Measurements from ENCODE around the gene DLGAP4. TPM values are rescaled to one million over a fixed set of nuclear protein-coding genes. Genes with fewer than 3 reads are reported as not detected.

DLGAP4 gene
- total and polyA plus RNA-seq, 9 donors: 13.0 to 63.9 (median 52.2) TPM

GRCh38 chr20:36267605-36268381 lies 38.3 kb upstream of the DLGAP4 start:
- Histone ChIP-seq H3K27ac (ENCODE audit: low read length) (no peak overlapping the region), H3K9me3 (replicated peaks; ENCODE audit: control insufficient read depth, low read depth, low read length) (no peaks in the 10 kb centered on the region), H3K4me1 (ENCODE audit: control insufficient read depth, insufficient read depth, low read length) (peaks cover 17% of the 10 kb centered on the region), H3K27me3 (ENCODE audit: control insufficient read depth, insufficient read depth, low read length) (no peaks in the 10 kb centered on the region), H3K4me3 (ENCODE audit: low read length) (no peak overlapping the region), H3K36me3 (ENCODE audit: control insufficient read depth, insufficient read depth, low read length) (no peaks in the 10 kb centered on the region)
- WGBS (ENCODE audit: insufficient coverage): 59% methylated on average over 16 of the region's 24 CpGs
- no peak for DNase-seq

GRCh38 chr20:36268440-36269342 lies 37.4 kb upstream of the DLGAP4 start:
- Histone ChIP-seq H3K4me3 (ENCODE audit: low read length) (no peak overlapping the region), H3K27ac (ENCODE audit: low read length) (no peak overlapping the region), H3K36me3 (ENCODE audit: control insufficient read depth, insufficient read depth, low read length) (no peaks in the 10 kb centered on the region), H3K9me3 (replicated peaks; ENCODE audit: control insufficient read depth, low read depth, low read length) (no peaks in the 10 kb centered on the region), H3K27me3 (ENCODE audit: control insufficient read depth, insufficient read depth, low read length) (no peaks in the 10 kb centered on the region), H3K4me1 (ENCODE audit: control insufficient read depth, insufficient read depth, low read length) (peaks cover 17% of the 10 kb centered on the region)
- DNase-seq: peak; percentile 52
- WGBS (ENCODE audit: insufficient coverage): 36% methylated on average over 5 of the region's 10 CpGs

GRCh38 chr20:36269507-36269906 lies 36.6 kb upstream of the DLGAP4 start:
- Histone ChIP-seq H3K4me3 (ENCODE audit: low read length) (no peak overlapping the region), H3K36me3 (ENCODE audit: control insufficient read depth, insufficient read depth, low read length) (no peaks in the 10 kb centered on the region), H3K27me3 (ENCODE audit: control insufficient read depth, insufficient read depth, low read length) (peaks cover 6% of the 10 kb centered on the region), H3K9me3 (replicated peaks; ENCODE audit: control insufficient read depth, low read depth, low read length) (no peaks in the 10 kb centered on the region), H3K27ac (ENCODE audit: low read length) (no peak overlapping the region), H3K4me1 (ENCODE audit: control insufficient read depth, insufficient read depth, low read length) (peaks cover 19% of the 10 kb centered on the region)
- DNase-seq: no peak
- WGBS (ENCODE audit: insufficient coverage): no CpG with 5 or more reads among the region's 2 CpGs

GRCh38 chr20:36270744-36271638 lies 35.1 kb upstream of the DLGAP4 start:
- 78% methylated on average over 12 of the region's 20 CpGs for WGBS (ENCODE audit: insufficient coverage)
- Histone ChIP-seq H3K27me3 (ENCODE audit: control insufficient read depth, insufficient read depth, low read length) (peaks cover 7% of the 10 kb centered on the region), H3K27ac (ENCODE audit: low read length) (no peak overlapping the region), H3K4me3 (ENCODE audit: low read length) (no peak overlapping the region), H3K4me1 (ENCODE audit: control insufficient read depth, insufficient read depth, low read length) (peaks cover 19% of the 10 kb centered on the region), H3K9me3 (replicated peaks; ENCODE audit: control insufficient read depth, low read depth, low read length) (no peaks in the 10 kb centered on the region), H3K36me3 (ENCODE audit: control insufficient read depth, insufficient read depth, low read length) (no peaks in the 10 kb centered on the region)
- no peak for DNase-seq

- WGBS (ENCODE audit: insufficient coverage): 72% methylated on average over 11 of the region's 21 CpGs
- DNase-seq: no peak
Observed at GRCh38 chr20:36271639-36272546, 34.2 kb upstream of the DLGAP4 start.

GRCh38 chr20:36272547-36273220 lies 33.5 kb upstream of the DLGAP4 start:
- no peak overlapping the region for H3K4me3 ChIP-seq (ENCODE audit: low read length)
- peaks cover 15% of the 10 kb centered on the region for H3K4me1 ChIP-seq (ENCODE audit: control insufficient read depth, insufficient read depth, low read length)
- no peaks in the 10 kb centered on the region for H3K9me3 ChIP-seq (replicated peaks; ENCODE audit: control insufficient read depth, low read depth, low read length)
- no peaks in the 10 kb centered on the region for H3K36me3 ChIP-seq (ENCODE audit: control insufficient read depth, insufficient read depth, low read length)
- H3K27ac ChIP-seq (ENCODE audit: low read length): no peak overlapping the region
- WGBS (ENCODE audit: insufficient coverage): 87% methylated on average over 7 of the region's 12 CpGs
- DNase-seq: no peak
- H3K27me3 ChIP-seq (ENCODE audit: control insufficient read depth, insufficient read depth, low read length): peaks cover 9% of the 10 kb centered on the region

More at GRCh38 chr20:36271639-36272546, 34.2 kb upstream of the DLGAP4 start:
- H3K27ac ChIP-seq (ENCODE audit: low read length): no peak overlapping the region
- H3K4me1 ChIP-seq (ENCODE audit: control insufficient read depth, insufficient read depth, low read length): peaks cover 19% of the 10 kb centered on the region
- no peaks in the 10 kb centered on the region for H3K36me3 ChIP-seq (ENCODE audit: control insufficient read depth, insufficient read depth, low read length)
- H3K4me3 ChIP-seq (ENCODE audit: low read length): no peak overlapping the region
- peaks cover 7% of the 10 kb centered on the region for H3K27me3 ChIP-seq (ENCODE audit: control insufficient read depth, insufficient read depth, low read length)
- H3K9me3 ChIP-seq (replicated peaks; ENCODE audit: control insufficient read depth, low read depth, low read length): no peaks in the 10 kb centered on the region

GRCh38 chr20:36273414-36274180 lies 32.5 kb upstream of the DLGAP4 start:
- Histone ChIP-seq H3K27me3 (ENCODE audit: control insufficient read depth, insufficient read depth, low read length) (peaks cover 11% of the 10 kb centered on the region), H3K4me1 (ENCODE audit: control insufficient read depth, insufficient read depth, low read length) (peaks cover 6% of the 10 kb centered on the region), H3K9me3 (replicated peaks; ENCODE audit: control insufficient read depth, low read depth, low read length) (no peaks in the 10 kb centered on the region), H3K36me3 (ENCODE audit: control insufficient read depth, insufficient read depth, low read length) (no peaks in the 10 kb centered on the region), H3K27ac (ENCODE audit: low read length) (no peak overlapping the region), H3K4me3 (ENCODE audit: low read length) (no peak overlapping the region)
- WGBS (ENCODE audit: insufficient coverage): 53% methylated on average over 10 of the region's 12 CpGs
- DNase-seq: peak; percentile 16

- no peak for DNase-seq
- H3K4me3 ChIP-seq (ENCODE audit: low read length): no peak overlapping the region
- H3K4me1 ChIP-seq (ENCODE audit: control insufficient read depth, insufficient read depth, low read length): peaks cover 2% of the 10 kb centered on the region
- no peaks in the 10 kb centered on the region for H3K36me3 ChIP-seq (ENCODE audit: control insufficient read depth, insufficient read depth, low read length)
- H3K27me3 ChIP-seq (ENCODE audit: control insufficient read depth, insufficient read depth, low read length): peaks cover 11% of the 10 kb centered on the region
- no peak overlapping the region for H3K27ac ChIP-seq (ENCODE audit: low read length)
- 30% methylated on average over 13 of the region's 20 CpGs for WGBS (ENCODE audit: insufficient coverage)
- no peaks in the 10 kb centered on the region for H3K9me3 ChIP-seq (replicated peaks; ENCODE audit: control insufficient read depth, low read depth, low read length)
Observed at GRCh38 chr20:36274181-36274841, 31.8 kb upstream of the DLGAP4 start.

All from muscle of leg (tissue), 11 donors.